ENCODE measurements around the gene EBP. TPM values are rescaled to one million over a fixed set of nuclear protein-coding genes. Genes with fewer than 3 reads are reported as not detected.

Gene EBP
- polyA plus RNA-seq, 1 donor (not counting 4 experiments of a cell fraction or from before 2014, with no cell fraction given) = 194 TPM

- H3K9ac ChIP-seq (ENCODE audit: control insufficient read depth, extremely low read depth, insufficient read depth, low read length) = peak within 1 kb of the TSS; percentile 83
- H3K36me3 ChIP-seq (ENCODE audit: control insufficient read depth in 2 of 2, extremely low read depth in 1 of 2, insufficient read depth in 2 of 2, low read length in 2 of 2) = no peaks in the 10 kb centered on the region
- H4K20me1 ChIP-seq (ENCODE audit: control insufficient read depth, extremely low read depth, insufficient read depth, low read length) = no peaks in the 10 kb centered on the region
- DNase-seq (ENCODE audit: low read depth, low spot score) = peak; percentile 86
- dilution Hi-C loops (cut with MboI; ENCODE audit: extremely low pct_ligation_motif_present, low sequenced_read_pairs) = no loop called here
- no peak for FAIRE-seq
- H3K4me1 ChIP-seq (ENCODE audit: control insufficient read depth, extremely low read depth, insufficient read depth, low read length) = peaks cover 9% of the 10 kb centered on the region
- peak within 1 kb of the TSS; percentile 55 to 79 (median 62) for H3K4me3 ChIP-seq (ENCODE audit: control insufficient read depth in 2 of 3, extremely low read depth in 1 of 3, insufficient read depth in 2 of 3, low read depth in 1 of 3, low read length in 3 of 3)
- H3K27me3 ChIP-seq (ENCODE audit: control insufficient read depth, extremely low read depth, insufficient read depth, low read length) = no peaks in the 10 kb centered on the region
- peak within 1 kb of the TSS; percentile 79 for H3K4me2 ChIP-seq (ENCODE audit: control insufficient read depth, extremely low read depth, insufficient read depth, low read depth, low read length)
- no peak for TF ChIP-seq EZH2 (IDR thresholded peaks at IDR 0.05; ENCODE audit: low read length)
- TF ChIP-seq CTCF (optimal IDR thresholded peaks at IDR 0.05 in 1 of 3, IDR thresholded peaks at IDR 0.05 in 1 of 3, conservative IDR thresholded peaks at IDR 0.05 in 1 of 3; ENCODE audit: extremely low read depth in 1 of 3, insufficient read depth in 2 of 3, low read length in 3 of 3) = peak in 2 of 3 experiments; percentile 38 to 53
- peaks cover 15% of the 10 kb centered on the region for H3K79me2 ChIP-seq (ENCODE audit: control insufficient read depth, insufficient read depth, low read length)
- H3K27ac ChIP-seq (ENCODE audit: control insufficient read depth, insufficient read depth, low read length) = peak within 1 kb of the TSS; percentile 84
- no peaks in the 10 kb centered on the region for H3K9me3 ChIP-seq (ENCODE audit: control insufficient read depth, low read depth, low read length)
- H3K9me1 ChIP-seq (ENCODE audit: control insufficient read depth, extremely low read depth, insufficient read depth, low read length) = no peaks in the 10 kb centered on the region
- peak within 1 kb of the TSS; percentile 83 for H2AFZ ChIP-seq (ENCODE audit: control insufficient read depth, low read length)
Measured at GRCh38 chrX:48539345-48540027, 17.9 kb downstream of the EBP start, which contains the start of gene TBC1D25. TBC1D25 (plus strand) TSS chrX:48539714; CDS start chrX:48539798, 84 bp downstream.

GRCh38 chrX:48540028-48540375, 18.4 kb downstream of the EBP start:
- FAIRE-seq = no peak
- TF ChIP-seq CTCF (optimal IDR thresholded peaks at IDR 0.05 in 1 of 3, IDR thresholded peaks at IDR 0.05 in 1 of 3, conservative IDR thresholded peaks at IDR 0.05 in 1 of 3; ENCODE audit: extremely low read depth in 1 of 3, insufficient read depth in 2 of 3, low read length in 3 of 3) = no peak
- H3K27ac ChIP-seq (ENCODE audit: control insufficient read depth, insufficient read depth, low read length) = peak overlapping the region; percentile 84
- H3K79me2 ChIP-seq (ENCODE audit: control insufficient read depth, insufficient read depth, low read length) = peaks cover 15% of the 10 kb centered on the region
- peaks cover 9% of the 10 kb centered on the region for H3K4me1 ChIP-seq (ENCODE audit: control insufficient read depth, extremely low read depth, insufficient read depth, low read length)
- peak overlapping the region; percentile 79 for H3K4me2 ChIP-seq (ENCODE audit: control insufficient read depth, extremely low read depth, insufficient read depth, low read depth, low read length)
- no peaks in the 10 kb centered on the region for H3K27me3 ChIP-seq (ENCODE audit: control insufficient read depth, extremely low read depth, insufficient read depth, low read length)
- dilution Hi-C loops (cut with MboI; ENCODE audit: extremely low pct_ligation_motif_present, low sequenced_read_pairs) = no loop called here
- no peak for DNase-seq (ENCODE audit: low read depth, low spot score)
- H3K9me3 ChIP-seq (ENCODE audit: control insufficient read depth, low read depth, low read length) = no peaks in the 10 kb centered on the region
- H3K9me1 ChIP-seq (ENCODE audit: control insufficient read depth, extremely low read depth, insufficient read depth, low read length) = no peaks in the 10 kb centered on the region
- H3K4me3 ChIP-seq (ENCODE audit: control insufficient read depth in 2 of 3, extremely low read depth in 1 of 3, insufficient read depth in 2 of 3, low read depth in 1 of 3, low read length in 3 of 3) = peak overlapping the region; percentile 55 to 79 (median 62)
- peak overlapping the region; percentile 83 for H2AFZ ChIP-seq (ENCODE audit: control insufficient read depth, low read length)
- no peaks in the 10 kb centered on the region for H3K36me3 ChIP-seq (ENCODE audit: control insufficient read depth in 2 of 2, extremely low read depth in 1 of 2, insufficient read depth in 2 of 2, low read length in 2 of 2)
- H4K20me1 ChIP-seq (ENCODE audit: control insufficient read depth, extremely low read depth, insufficient read depth, low read length) = no peaks in the 10 kb centered on the region
- H3K9ac ChIP-seq (ENCODE audit: control insufficient read depth, extremely low read depth, insufficient read depth, low read length) = peak overlapping the region; percentile 83
